K562 (cell line): ENCODE results near the gene ITPR1. TPM values are rescaled to one million over a fixed set of nuclear protein-coding genes. Genes with fewer than 3 reads are reported as not detected.

ENCODE experiments used
- ATAC-seq: fragments of 200-7000 bp; cut with Tn5 transposase; 3 replicates; pipeline ENCODE4 v1.9.1; 2020; ENCODE audit warnings: moderate library complexity
- BruUV-seq: library from RNA; stranded (reverse); fragments of 400-500 nt; replicated peaks from 2 replicates; lab custom pipeline; 2021; lab: Mats Ljungman, UMichigan
- CTCF ChIA-PET: fragments of 300-600 bp; formaldehyde crosslinking; extraction: SDS; loops from one replicate; lab custom pipeline; 2021; ENCODE audit warnings: low intra/inter-chr PET ratio; lab: Yijun Ruan, JAX
- POLR2A ChIA-PET: fragments of 300-600, 350-650 bp; sonication (Branson Sonifier 250); formaldehyde crosslinking; extraction: SDS; loops from one replicate; lab custom pipeline; 2021; ENCODE audit warnings: antibody characterized with exemption, inconsistent platforms; lab: Yijun Ruan, JAX
- DNase-seq, 4 experiments: peaks; one replicate each; pipeline versions ENCODE4 v3.0.0 to v3.0.0-alpha.2; 2011 to 2018; ENCODE audit warnings: low spot score in 3 of 4, mixed read lengths in 3 of 4; ENCODE audit errors: extremely low read depth in 1 of 4
- FAIRE-seq: peaks from 2 replicates; lab custom pipeline; 2011; peaks lifted over from hg19 to GRCh38; lab: Jason Lieb, UNC
- H2AFZ ChIP-seq: 2 replicates; pipeline ENCODE4 v1.6.0; 2011; ENCODE audit warnings: low read depth, low read length, control low read depth, inconsistent platforms
- H3K27ac ChIP-seq: fragments of 200-600 bp; 3 replicates; pipeline ENCODE4 v1.8.0; 2011; ENCODE audit warnings: low read depth, mild to moderate bottlenecking, control low read depth, inconsistent platforms, low read length, moderate library complexity, mixed read lengths; ENCODE audit errors: extremely low read depth
- H3K27me3 ChIP-seq, 2 experiments: fragments of 300-600 bp in 1 of 2; 2 replicates in 1 of 2; 3 replicates in 1 of 2; pipeline versions ENCODE4 v1.6.0 to v1.8.0; 2011; ENCODE audit warnings: inconsistent platforms in 2 of 2, low read length in 2 of 2, mild to moderate bottlenecking in 1 of 2, mixed read lengths in 1 of 2, moderate library complexity in 1 of 2; ENCODE audit not compliant: control insufficient read depth in 2 of 2, insufficient read depth in 2 of 2
- H3K36me3 ChIP-seq: fragments of 300-600 bp; 3 replicates; pipeline ENCODE4 v1.8.0; 2011; ENCODE audit warnings: mild to moderate bottlenecking, low read length, inconsistent platforms; ENCODE audit not compliant: control insufficient read depth, insufficient read depth
- H3K4me1 ChIP-seq, 2 experiments: fragments of 200-600 bp in 1 of 2; replicated peaks in 1 of 2; 2 replicates in 1 of 2; 3 replicates in 1 of 2; pipeline versions ENCODE4 v1.5.1 to v1.8.0; 2011; ENCODE audit warnings: inconsistent platforms in 2 of 2, low read length in 2 of 2, mild to moderate bottlenecking in 1 of 2, mixed read lengths in 1 of 2, moderate library complexity in 1 of 2; ENCODE audit not compliant: control insufficient read depth in 2 of 2, insufficient read depth in 2 of 2
- H3K4me2 ChIP-seq: 2 replicates; pipeline ENCODE4 v1.6.1; 2011; ENCODE audit warnings: low read length, control low read depth, inconsistent platforms, mixed read lengths; ENCODE audit not compliant: insufficient read depth
- H3K4me3 ChIP-seq: fragments of 200-600 bp; sonication (generic), shearing (Covaris generic); 2 replicates; pipeline ENCODE4 v1.5.1; 2016; ENCODE audit warnings: control low read depth, inconsistent platforms
- H3K79me2 ChIP-seq: fragments of 200-600 bp; 3 replicates; pipeline ENCODE4 v1.8.0; 2011; ENCODE audit warnings: low read length, inconsistent platforms; ENCODE audit not compliant: control insufficient read depth, insufficient read depth
- H3K9ac ChIP-seq, 2 experiments: 2 replicates each; pipeline versions ENCODE4 v1.6.0 to v1.6.1; 2011; ENCODE audit warnings: low read depth in 2 of 2, low read length in 2 of 2, control low read depth in 1 of 2, inconsistent platforms in 1 of 2, mild to moderate bottlenecking in 1 of 2, mixed read lengths in 1 of 2; ENCODE audit not compliant: insufficient read depth in 1 of 2
- H3K9me1 ChIP-seq: one replicate; pipeline ENCODE4 v1.6.0; 2011; ENCODE audit warnings: inconsistent platforms, mild to moderate bottlenecking, low read length, moderate library complexity; ENCODE audit not compliant: control insufficient read depth, insufficient read depth
- H3K9me3 ChIP-seq: replicated peaks from 2 replicates; pipeline ENCODE4 v1.5.1; 2011; ENCODE audit warnings: low read depth, low read length, inconsistent platforms; ENCODE audit not compliant: control insufficient read depth, insufficient read depth
- H4K20me1 ChIP-seq: replicated peaks from 2 replicates; pipeline ENCODE4 v1.6.1; 2011; ENCODE audit warnings: low read length, inconsistent platforms, mixed read lengths; ENCODE audit not compliant: control insufficient read depth, insufficient read depth
- BDP1 ChIP-seq: IDR thresholded peaks from 3 replicates; pipeline ENCODE4 v1.6.1; 2011; ENCODE audit not compliant: insufficient read length, insufficient read depth
- NFRKB ChIP-seq: fragments of 450-650 bp; IDR thresholded peaks from 2 replicates; pipeline ENCODE4 v1.6.1; 2016; ENCODE audit warnings: low read depth
- NRF1 ChIP-seq, 2 experiments: fragments of 450-650 bp; IDR thresholded peaks in 1 of 2; conservative IDR thresholded peaks in 1 of 2; 2 replicates each; pipeline ENCODE4 v1.6.1; 2014; ENCODE audit warnings: mild to moderate bottlenecking in 2 of 2
- PHF21A ChIP-seq: fragments of 450-650 bp; IDR thresholded peaks from 2 replicates; pipeline ENCODE4 v1.6.1; 2017; ENCODE audit warnings: low read depth, borderline replicate concordance
- PML ChIP-seq: IDR thresholded peaks from 2 replicates; pipeline ENCODE4 v1.6.1; 2012; ENCODE audit warnings: low read length, inconsistent platforms
- RFX7 ChIP-seq: fragments of 250-450 bp; sonication (Bioruptor Pico); IDR thresholded peaks from 2 replicates; pipeline ENCODE4 v1.5.1; 2021; ENCODE audit warnings: mild to moderate bottlenecking
- SMAD1 ChIP-seq: fragments of 150-350 bp; IDR thresholded peaks from 2 replicates; pipeline ENCODE4 v1.6.1; 2014; ENCODE audit warnings: low read length, low read depth; ENCODE audit not compliant: partially characterized antibody
- XRCC4 ChIP-seq: IDR thresholded peaks from one replicate; pipeline ENCODE4 v1.6.1; 2011; ENCODE audit not compliant: insufficient read depth, insufficient read length; ENCODE audit errors: extremely low read depth
- ZNF124 ChIP-seq: sonication (generic); formaldehyde crosslinking; IDR thresholded peaks from 2 replicates; pipeline ENCODE4 v1.8.1; 2022; ENCODE audit warnings: missing genetic modification reagents
- ZNF23 ChIP-seq: fragments of 250-450 bp; sonication (Bioruptor Pico); IDR thresholded peaks from 2 replicates; pipeline ENCODE4 v1.4.0; 2020; ENCODE audit warnings: mild to moderate bottlenecking
- ZNF263 ChIP-seq: sonication (generic); formaldehyde crosslinking; IDR thresholded peaks from 2 replicates; pipeline ENCODE4 v1.8.0; 2022; ENCODE audit warnings: mild to moderate bottlenecking, missing genetic modification reagents, borderline replicate concordance
- ZNF695 ChIP-seq: fragments of 450-650 bp; formaldehyde crosslinking; IDR thresholded peaks from 2 replicates; pipeline ENCODE4 v1.4.0; 2020; ENCODE audit warnings: mild to moderate bottlenecking, moderate library complexity
- ZNF76 ChIP-seq: fragments of 250-450 bp; sonication (Bioruptor Pico); IDR thresholded peaks from 2 replicates; pipeline ENCODE4 v1.4.0; 2020; ENCODE audit warnings: mild to moderate bottlenecking, moderate library complexity, borderline replicate concordance
- ZNF77 ChIP-seq: fragments of 250-450 bp; sonication (Bioruptor Pico); IDR thresholded peaks from 2 replicates; pipeline ENCODE4 v1.5.0; 2020
- WGBS: fragments of 100-300 bp; shearing (Covaris generic); methylation state at CpG from one replicate; pipeline ENCODE4 v1.1.6; 2016; ENCODE audit warnings: low coverage, mixed read lengths; ENCODE audit not compliant: insufficient coverage; ENCODE audit errors: missing lambda C conversion rate; 5-methylcytosine and 5-hydroxymethylcytosine counted together
- in situ Hi-C: fragments of 300-500 bp; cut with MboI; formaldehyde crosslinking; loops from 4 replicates; pipeline ENCODE4 v1.15.0; 2018; ENCODE audit warnings: inconsistent platforms, mixed read lengths
- intact Hi-C: fragments of 100-400 bp; cut with micrococcal nuclease; formaldehyde crosslinking; loops from 2 replicates; pipeline ENCODE4 v1.14.2; 2022
- polyA plus RNA-seq, 8 experiments: library from polyadenylated mRNA; depleted of rRNA in 4 of 8; stranded (reverse) in 5 of 8; unstranded in 3 of 8; fragments of >200 nt; fragmentation: Nextera tagmentation in 2 of 8; fragmentation: Illumina TruSeq in 1 of 8; extraction: Ambion mirVana in 2 of 8; extraction: Trizol in 1 of 8; gene quantifications; 2 replicates each; pipeline versions ENCODE4 v1.2.1 to v1.2.3, GENCODE V29; 2011 to 2014; ENCODE audit warnings: inconsistent platforms in 1 of 8, missing spikeins in 1 of 8
- total RNA-seq, 7 experiments: library from RNA; depleted of rRNA in 6 of 7; stranded (reverse); fragments of >200 nt in 6 of 7; fragmentation: Illumina TruSeq in 2 of 7; extraction: Trizol in 2 of 7; gene quantifications; 2 replicates each; pipeline versions ENCODE4 v1.2.1 to v1.2.3, GENCODE V29; 2011 to 2021; ENCODE audit warnings: low replicate concordance in 1 of 7
- TF ChIP-seq, protein P1 (sequence below): fragments of 450-650 bp; IDR thresholded peaks from 2 replicates; pipeline ENCODE4 v1.7.0; 2016; ENCODE audit warnings: borderline replicate concordance
- TF ChIP-seq, protein P2 (sequence below): sonication (generic); formaldehyde crosslinking; IDR thresholded peaks from 2 replicates; pipeline ENCODE4 v1.8.1; 2023; ENCODE audit warnings: mild to moderate bottlenecking, missing genetic modification reagents
- TF ChIP-seq, protein P3 (sequence below): fragments of 450-650 bp; IDR thresholded peaks from 2 replicates; pipeline ENCODE4 v1.6.1; 2016; ENCODE audit warnings: antibody characterized with exemption

ITPR1 gene
- total and polyA plus RNA-seq, 9 of the 15 experiments (the other 6 are each of a cell fraction or from before 2014, with no cell fraction given), result 22.4 to 40.0 (median 27.4) TPM

DNA sequence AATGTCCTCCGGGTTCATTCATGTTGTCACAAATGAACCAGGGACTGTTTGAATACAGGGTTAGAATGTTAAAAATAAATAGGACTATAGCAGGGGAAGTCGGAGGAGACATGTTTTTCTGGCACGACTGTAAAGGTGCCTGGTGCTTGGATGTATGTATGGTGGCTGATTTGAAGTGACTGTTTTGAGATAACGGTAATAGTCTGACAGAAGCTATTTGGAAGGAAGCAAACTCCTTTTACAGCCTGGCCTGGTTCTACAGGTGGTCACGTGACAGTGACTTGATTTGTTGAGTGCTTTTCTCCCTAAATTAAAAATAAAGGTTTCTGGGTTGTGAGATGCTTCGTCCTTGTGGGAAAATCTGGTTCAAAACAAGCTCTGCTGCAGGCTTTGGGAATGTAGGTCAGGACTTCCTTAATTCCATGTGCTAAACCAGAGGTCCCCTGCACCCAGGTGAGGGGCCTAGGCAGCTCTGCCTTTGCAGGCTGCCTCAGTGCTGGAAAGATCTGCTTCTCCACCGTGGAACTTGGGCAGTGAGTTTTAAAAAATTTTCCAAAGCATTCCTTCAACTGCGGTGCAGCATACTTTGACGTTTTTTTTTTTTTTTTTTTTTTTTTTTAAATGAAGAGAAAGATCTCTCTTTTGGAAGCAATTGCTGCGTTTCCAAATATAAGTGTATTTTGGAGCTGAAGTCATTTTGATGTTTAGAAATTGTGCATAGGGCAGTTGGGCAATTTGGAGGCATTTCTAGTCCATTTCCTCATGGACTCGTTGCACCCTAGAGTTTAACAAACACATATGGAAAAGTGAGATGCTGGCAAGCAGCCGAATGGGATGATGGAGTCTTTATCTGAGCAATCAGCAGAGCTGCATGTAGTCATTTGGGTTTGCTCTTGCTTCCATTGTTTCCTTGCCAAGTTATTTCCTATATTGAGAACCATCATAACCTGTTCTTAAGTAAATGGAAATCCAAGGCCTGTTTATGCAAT lies 30.9 kb downstream of the ITPR1 start:
- no peak overlapping the region for H2AFZ ChIP-seq
- ChIA-PET POLR2A (interaction anchor here (0.6 to 2.8 kb wide), 11 partner anchors 9 to 1982 kb away, joined by 3 to 14 read pairs (median 4); partner anchors contain the start of gene ITPR1), CTCF (no interaction called here)
- no peak overlapping the region for H3K27ac ChIP-seq
- in situ Hi-C loops (no loop called here), intact Hi-C loops (no loop called here)
- no peaks in the 10 kb centered on the region for H3K27me3 ChIP-seq
- ATAC-seq (peak; percentile 46), FAIRE-seq (peak; percentile 42), DNase-seq (peak in 1 of 4 experiments; percentile 59)
- peaks cover 7 to 30% of the 10 kb centered on the region in 2 experiments; a peak in 4 of 5 replicates for H3K4me1 ChIP-seq
- no peak overlapping the region for H3K4me3 ChIP-seq
- no peak overlapping the region for H3K9ac ChIP-seq
- no peaks in the 10 kb centered on the region; the same call in 2 of the 3 replicates for H3K36me3 ChIP-seq
- WGBS, result 25% methylated on average over 10 of the region's 12 CpGs
- no TSS peak for BruUV-seq
- H3K4me2 ChIP-seq, result no peak overlapping the region
- H3K9me1 ChIP-seq, result no peaks in the 10 kb centered on the region
- peaks cover 3% of the 10 kb centered on the region; the same call in 1 of the 3 replicates for H3K79me2 ChIP-seq
- H3K9me3 ChIP-seq, result no peaks in the 10 kb centered on the region
- no peaks in the 10 kb centered on the region for H4K20me1 ChIP-seq
- TF ChIP-seq NRF1 (conservative IDR thresholded peaks at IDR 0.05 in 1 of 2, IDR thresholded peaks at IDR 0.05 in 1 of 2), result no peak
- no peak for TF ChIP-seq ZNF124
- no peak for TF ChIP-seq RFX7
- TF ChIP-seq NFRKB, result no peak
- no peak for TF ChIP-seq PML
- no peak for TF ChIP-seq ZNF77
- no peak for TF ChIP-seq ZNF76 (CRISPR knock-in tag)
- TF ChIP-seq, protein P1, sequence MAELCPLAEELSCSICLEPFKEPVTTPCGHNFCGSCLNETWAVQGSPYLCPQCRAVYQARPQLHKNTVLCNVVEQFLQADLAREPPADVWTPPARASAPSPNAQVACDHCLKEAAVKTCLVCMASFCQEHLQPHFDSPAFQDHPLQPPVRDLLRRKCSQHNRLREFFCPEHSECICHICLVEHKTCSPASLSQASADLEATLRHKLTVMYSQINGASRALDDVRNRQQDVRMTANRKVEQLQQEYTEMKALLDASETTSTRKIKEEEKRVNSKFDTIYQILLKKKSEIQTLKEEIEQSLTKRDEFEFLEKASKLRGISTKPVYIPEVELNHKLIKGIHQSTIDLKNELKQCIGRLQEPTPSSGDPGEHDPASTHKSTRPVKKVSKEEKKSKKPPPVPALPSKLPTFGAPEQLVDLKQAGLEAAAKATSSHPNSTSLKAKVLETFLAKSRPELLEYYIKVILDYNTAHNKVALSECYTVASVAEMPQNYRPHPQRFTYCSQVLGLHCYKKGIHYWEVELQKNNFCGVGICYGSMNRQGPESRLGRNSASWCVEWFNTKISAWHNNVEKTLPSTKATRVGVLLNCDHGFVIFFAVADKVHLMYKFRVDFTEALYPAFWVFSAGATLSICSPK, result no peak
- no peak for TF ChIP-seq ZNF263 (CRISPR knock-in tag)
- no peak for TF ChIP-seq ZNF23 (CRISPR knock-in tag)
- no peak for TF ChIP-seq ZNF695
- no peak for TF ChIP-seq SMAD1
- no peak for TF ChIP-seq XRCC4
- no peak for TF ChIP-seq PHF21A
- TF ChIP-seq, protein P2, sequence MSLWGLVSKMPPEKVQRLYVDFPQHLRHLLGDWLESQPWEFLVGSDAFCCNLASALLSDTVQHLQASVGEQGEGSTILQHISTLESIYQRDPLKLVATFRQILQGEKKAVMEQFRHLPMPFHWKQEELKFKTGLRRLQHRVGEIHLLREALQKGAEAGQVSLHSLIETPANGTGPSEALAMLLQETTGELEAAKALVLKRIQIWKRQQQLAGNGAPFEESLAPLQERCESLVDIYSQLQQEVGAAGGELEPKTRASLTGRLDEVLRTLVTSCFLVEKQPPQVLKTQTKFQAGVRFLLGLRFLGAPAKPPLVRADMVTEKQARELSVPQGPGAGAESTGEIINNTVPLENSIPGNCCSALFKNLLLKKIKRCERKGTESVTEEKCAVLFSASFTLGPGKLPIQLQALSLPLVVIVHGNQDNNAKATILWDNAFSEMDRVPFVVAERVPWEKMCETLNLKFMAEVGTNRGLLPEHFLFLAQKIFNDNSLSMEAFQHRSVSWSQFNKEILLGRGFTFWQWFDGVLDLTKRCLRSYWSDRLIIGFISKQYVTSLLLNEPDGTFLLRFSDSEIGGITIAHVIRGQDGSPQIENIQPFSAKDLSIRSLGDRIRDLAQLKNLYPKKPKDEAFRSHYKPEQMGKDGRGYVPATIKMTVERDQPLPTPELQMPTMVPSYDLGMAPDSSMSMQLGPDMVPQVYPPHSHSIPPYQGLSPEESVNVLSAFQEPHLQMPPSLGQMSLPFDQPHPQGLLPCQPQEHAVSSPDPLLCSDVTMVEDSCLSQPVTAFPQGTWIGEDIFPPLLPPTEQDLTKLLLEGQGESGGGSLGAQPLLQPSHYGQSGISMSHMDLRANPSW (CRISPR knock-in tag), result no peak
- no peak for TF ChIP-seq BDP1
- TF ChIP-seq, protein P3, sequence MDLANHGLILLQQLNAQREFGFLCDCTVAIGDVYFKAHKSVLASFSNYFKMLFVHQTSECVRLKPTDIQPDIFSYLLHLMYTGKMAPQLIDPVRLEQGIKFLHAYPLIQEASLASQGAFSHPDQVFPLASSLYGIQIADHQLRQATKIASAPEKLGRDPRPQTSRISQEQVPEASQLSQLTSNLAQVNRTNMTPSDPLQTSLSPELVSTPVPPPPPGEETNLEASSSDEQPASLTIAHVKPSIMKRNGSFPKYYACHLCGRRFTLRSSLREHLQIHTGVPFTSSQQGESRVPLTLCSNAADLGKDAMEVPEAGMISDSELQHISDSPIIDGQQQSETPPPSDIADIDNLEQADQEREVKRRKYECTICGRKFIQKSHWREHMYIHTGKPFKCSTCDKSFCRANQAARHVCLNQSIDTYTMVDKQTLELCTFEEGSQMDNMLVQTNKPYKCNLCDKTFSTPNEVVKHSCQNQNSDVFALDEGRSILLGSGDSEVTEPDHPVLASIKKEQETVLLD, result no peak
